Fibroblast of lung (primary cell): ENCODE measurements around the gene REXO5. TPM values are rescaled to one million over a fixed set of nuclear protein-coding genes. Genes with fewer than 3 reads are reported as not detected.

Source experiments
- DNase-seq, 2 donors: peaks; one replicate each; pipeline versions ENCODE4 v3.0.0 to v3.0.0-alpha.2; 2010; ENCODE audit warnings: low read depth in 2 of 2
- H2AFZ ChIP-seq: 2 replicates; pipeline ENCODE4 v1.5.1; 2012; ENCODE audit warnings: low read length, control low read depth, inconsistent platforms
- H3K27ac ChIP-seq: 2 replicates; pipeline ENCODE4 v1.5.1; 2011; ENCODE audit warnings: low read length, control low read depth; ENCODE audit not compliant: insufficient read depth
- H3K27me3 ChIP-seq: 2 replicates; pipeline ENCODE4 v1.5.1; 2011; ENCODE audit warnings: mild to moderate bottlenecking, low read length; ENCODE audit not compliant: control insufficient read depth, insufficient read depth
- H3K36me3 ChIP-seq: 2 replicates; pipeline ENCODE4 v1.5.1; 2011; ENCODE audit warnings: low read length; ENCODE audit not compliant: control insufficient read depth, insufficient read depth
- H3K4me1 ChIP-seq: 2 replicates; pipeline ENCODE4 v1.5.1; 2011; ENCODE audit warnings: low read length; ENCODE audit not compliant: control insufficient read depth, insufficient read depth; ENCODE audit errors: extremely low read depth
- H3K4me2 ChIP-seq: 2 replicates; pipeline ENCODE4 v1.5.1; 2011; ENCODE audit warnings: low read length, control low read depth; ENCODE audit not compliant: insufficient read depth; ENCODE audit errors: extremely low read depth
- H3K4me3 ChIP-seq, 4 experiments: fragments of 200-600 bp in 1 of 4; sonication (generic) in 1 of 4; replicated peaks in 1 of 4; 2 replicates each; pipeline ENCODE4 v1.5.1; 2011 to 2016; ENCODE audit warnings: low read length in 4 of 4, low read depth in 3 of 4, mild to moderate bottlenecking in 3 of 4, control low read depth in 2 of 4, inconsistent platforms in 1 of 4, mixed read lengths in 1 of 4; ENCODE audit not compliant: insufficient read depth in 1 of 4; ENCODE audit errors: control extremely low read depth in 1 of 4
- H3K79me2 ChIP-seq: 2 replicates; pipeline ENCODE4 v1.5.1; 2012; ENCODE audit warnings: mild to moderate bottlenecking, low read length, inconsistent platforms; ENCODE audit not compliant: control insufficient read depth, insufficient read depth
- H3K9ac ChIP-seq: 2 replicates; pipeline ENCODE4 v1.5.1; 2011; ENCODE audit warnings: mild to moderate bottlenecking, low read length, control low read depth; ENCODE audit not compliant: insufficient read depth
- H3K9me3 ChIP-seq: 2 replicates; pipeline ENCODE4 v1.5.1; 2012; ENCODE audit warnings: low read depth, low read length; ENCODE audit not compliant: control insufficient read depth, insufficient read depth
- H4K20me1 ChIP-seq: 2 replicates; pipeline ENCODE4 v1.5.1; 2011; ENCODE audit warnings: low read length; ENCODE audit not compliant: control insufficient read depth, insufficient read depth; ENCODE audit errors: extremely low read depth
- EZH2 ChIP-seq: IDR thresholded peaks from 2 replicates; pipeline ENCODE4 v1.5.1; 2012; ENCODE audit warnings: low read length, control low read depth, mild to moderate bottlenecking; ENCODE audit errors: missing control alignments
- polyA plus RNA-seq, 2 donors: library from polyadenylated mRNA; depleted of rRNA in 1 of 2; stranded (reverse) in 1 of 2; unstranded in 1 of 2; fragments of >200 nt; gene quantifications; 2 replicates each; pipeline ENCODE4 v1.2.1, GENCODE V29; 2011 to 2012; ENCODE audit warnings: missing spikeins in 1 of 2
- total RNA-seq: library from RNA; depleted of rRNA; stranded (reverse); fragments of >200 nt; gene quantifications from 2 replicates; pipeline ENCODE4 v1.2.1, GENCODE V29; 2014
- TF ChIP-seq, protein P1 (sequence below), 2 donors: IDR thresholded peaks in 1 of 2; conservative IDR thresholded peaks in 1 of 2; 1 replicate in 1 of 2; 2 replicates in 1 of 2; pipeline ENCODE4 v1.5.1; 2011 to 2012; ENCODE audit warnings: low read length in 2 of 2, control low read depth in 1 of 2, inconsistent platforms in 1 of 2, low read depth in 1 of 2, mild to moderate bottlenecking in 1 of 2

REXO5 gene
- total and polyA plus RNA-seq, 2 donors (not counting 1 experiment from before 2014, with no cell fraction given) = 5.6 to 9.1 TPM

DNA sequence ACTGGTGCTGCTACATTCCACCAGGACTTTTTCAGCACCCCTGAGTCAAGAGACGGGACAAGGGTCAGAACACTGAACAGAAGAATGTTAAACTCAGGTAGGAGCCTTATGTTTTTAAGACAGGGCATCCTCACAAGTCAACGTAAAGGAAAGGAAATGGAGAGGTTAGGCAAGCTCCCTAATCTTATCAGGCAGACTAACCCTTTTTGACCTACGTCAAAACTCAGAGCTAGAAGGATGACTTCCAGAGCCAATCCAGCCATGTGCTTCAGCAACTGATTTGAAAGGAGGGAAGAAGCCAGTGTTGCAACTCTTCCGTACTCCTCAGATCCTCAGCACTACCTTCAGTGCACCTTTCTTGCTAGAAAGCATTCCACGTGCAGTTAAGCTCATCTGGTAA is 46.8 kb downstream of the REXO5 start:
- Histone ChIP-seq H3K4me2 (no peak overlapping the region), H3K4me1 (peaks cover 10% of the 10 kb centered on the region), H3K27me3 (no peaks in the 10 kb centered on the region), H3K4me3 (no peak overlapping the region), H3K9ac (no peak overlapping the region), H3K36me3 (peaks cover 4% of the 10 kb centered on the region), H3K27ac (no peak overlapping the region), H3K9me3 (no peaks in the 10 kb centered on the region), H2AFZ (no peak overlapping the region), H3K79me2 (peaks cover 2% of the 10 kb centered on the region), H4K20me1 (no peaks in the 10 kb centered on the region)
- DNase-seq = no peak
- no peak for TF ChIP-seq EZH2
- TF ChIP-seq, protein P1, sequence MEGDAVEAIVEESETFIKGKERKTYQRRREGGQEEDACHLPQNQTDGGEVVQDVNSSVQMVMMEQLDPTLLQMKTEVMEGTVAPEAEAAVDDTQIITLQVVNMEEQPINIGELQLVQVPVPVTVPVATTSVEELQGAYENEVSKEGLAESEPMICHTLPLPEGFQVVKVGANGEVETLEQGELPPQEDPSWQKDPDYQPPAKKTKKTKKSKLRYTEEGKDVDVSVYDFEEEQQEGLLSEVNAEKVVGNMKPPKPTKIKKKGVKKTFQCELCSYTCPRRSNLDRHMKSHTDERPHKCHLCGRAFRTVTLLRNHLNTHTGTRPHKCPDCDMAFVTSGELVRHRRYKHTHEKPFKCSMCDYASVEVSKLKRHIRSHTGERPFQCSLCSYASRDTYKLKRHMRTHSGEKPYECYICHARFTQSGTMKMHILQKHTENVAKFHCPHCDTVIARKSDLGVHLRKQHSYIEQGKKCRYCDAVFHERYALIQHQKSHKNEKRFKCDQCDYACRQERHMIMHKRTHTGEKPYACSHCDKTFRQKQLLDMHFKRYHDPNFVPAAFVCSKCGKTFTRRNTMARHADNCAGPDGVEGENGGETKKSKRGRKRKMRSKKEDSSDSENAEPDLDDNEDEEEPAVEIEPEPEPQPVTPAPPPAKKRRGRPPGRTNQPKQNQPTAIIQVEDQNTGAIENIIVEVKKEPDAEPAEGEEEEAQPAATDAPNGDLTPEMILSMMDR (conservative IDR thresholded peaks at IDR 0.05 in 1 of 2, IDR thresholded peaks at IDR 0.05 in 1 of 2; ENCODE audit: low read depth in 1 of 2, low read length in 2 of 2) = no peak

DNA sequence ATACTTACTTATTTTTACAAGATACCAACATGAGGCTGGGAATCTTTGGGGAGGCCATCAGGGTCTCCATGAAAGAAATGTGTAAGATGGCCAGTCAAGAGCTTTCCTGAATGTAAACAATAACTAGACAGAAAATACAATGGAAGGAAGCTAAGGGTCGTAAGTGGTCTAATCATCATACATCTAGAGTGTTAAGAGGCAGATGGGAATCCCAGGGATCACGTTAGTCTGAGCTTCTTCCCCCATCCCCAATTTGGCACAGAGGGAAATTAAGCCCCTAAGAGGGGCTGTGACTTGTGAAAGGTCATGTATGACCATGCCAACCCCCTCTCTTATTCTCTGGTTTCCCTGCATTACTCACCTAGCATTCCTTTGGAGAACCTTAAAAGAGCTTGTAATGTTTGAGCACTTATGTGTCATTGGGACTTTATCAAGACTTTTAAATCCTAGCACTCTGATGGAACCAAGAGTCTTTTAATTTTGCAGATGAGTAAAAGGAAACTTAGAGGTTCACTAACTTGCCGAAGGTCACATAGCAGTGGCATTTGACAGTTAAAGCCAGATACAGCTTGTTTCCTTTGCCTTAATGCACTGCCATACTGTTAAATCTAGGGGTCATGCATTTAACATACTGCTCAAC is 47.8 kb downstream of the REXO5 start:
- Histone ChIP-seq H4K20me1 (no peaks in the 10 kb centered on the region), H3K4me3 (no peak overlapping the region), H3K27me3 (no peaks in the 10 kb centered on the region), H3K4me1 (peaks cover 10% of the 10 kb centered on the region), H3K36me3 (peaks cover 4% of the 10 kb centered on the region), H3K9me3 (no peaks in the 10 kb centered on the region), H2AFZ (no peak overlapping the region), H3K4me2 (no peak overlapping the region), H3K79me2 (peaks cover 2% of the 10 kb centered on the region), H3K27ac (no peak overlapping the region), H3K9ac (no peak overlapping the region)
- TF ChIP-seq EZH2 = no peak
- TF ChIP-seq, protein P1 (conservative IDR thresholded peaks at IDR 0.05 in 1 of 2, IDR thresholded peaks at IDR 0.05 in 1 of 2; ENCODE audit: low read depth in 1 of 2, low read length in 2 of 2) = no peak
- peak in 1 of 2 donors; percentile 40 for DNase-seq

DNA sequence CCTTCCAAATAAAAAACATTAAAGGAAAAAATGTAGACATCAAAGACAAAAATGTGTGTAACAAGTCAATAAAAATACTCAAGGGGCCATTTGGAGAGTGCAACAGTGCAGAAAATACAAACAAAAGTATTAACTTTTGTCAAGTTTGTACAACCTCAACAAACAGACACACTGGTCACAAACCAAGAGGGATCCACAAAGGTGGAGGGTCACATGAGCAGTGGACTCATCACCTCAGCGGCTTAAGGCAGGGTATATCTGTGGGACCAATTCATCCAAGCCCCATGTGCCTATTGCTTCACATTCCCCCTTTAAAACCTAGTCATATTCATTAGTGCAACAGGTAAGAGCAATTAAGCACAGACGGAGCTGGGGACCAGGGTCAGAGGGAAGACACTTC is 48.6 kb downstream of the REXO5 start:
- no peak overlapping the region for H3K9ac ChIP-seq
- DNase-seq = no peak
- H3K27ac ChIP-seq = no peak overlapping the region
- H3K79me2 ChIP-seq = peaks cover 2% of the 10 kb centered on the region
- peaks cover 9% of the 10 kb centered on the region for H3K36me3 ChIP-seq
- no peak overlapping the region for H3K4me2 ChIP-seq
- H3K27me3 ChIP-seq = no peaks in the 10 kb centered on the region
- H3K9me3 ChIP-seq = no peaks in the 10 kb centered on the region
- no peak for TF ChIP-seq EZH2
- TF ChIP-seq, protein P1 (conservative IDR thresholded peaks at IDR 0.05 in 1 of 2, IDR thresholded peaks at IDR 0.05 in 1 of 2; ENCODE audit: low read depth in 1 of 2, low read length in 2 of 2) = no peak
- H3K4me3 ChIP-seq = no peak overlapping the region
- no peak overlapping the region for H2AFZ ChIP-seq
- no peaks in the 10 kb centered on the region for H4K20me1 ChIP-seq
- H3K4me1 ChIP-seq = peaks cover 9% of the 10 kb centered on the region
